Measurements from ENCODE around the gene PODXL2. TPM values are rescaled to one million over a fixed set of nuclear protein-coding genes. Genes with fewer than 3 reads are reported as not detected.

PODXL2 gene
- total RNA-seq, 1 experiment from 2014 or later: 33.6 TPM

- H3K27ac Mint-ChIP-seq: no peak overlapping the region
- TF ChIP-seq ZSCAN18 (CRISPR knock-in tag; IDR thresholded peaks at IDR 0.05): no peak
- ChIA-PET CTCF (interaction anchor here (1.2 kb wide), 1 partner anchor 47 kb away, joined by 3 read pairs; no protein-coding TSS in a partner anchor), POLR2A (no interaction called here)
- DNase-seq (ENCODE audit: low spot score): no peak
- no peaks in the 10 kb centered on the region for H3K4me1 Mint-ChIP-seq
- no peaks in the 10 kb centered on the region for H3K9me3 Mint-ChIP-seq
- no peak overlapping the region for H3K4me3 Mint-ChIP-seq
- H3K27me3 Mint-ChIP-seq (ENCODE audit: low read depth): peaks cover 16% of the 10 kb centered on the region
- ATAC-seq: no peak
- H3K36me3 Mint-ChIP-seq: peaks cover 51% of the 10 kb centered on the region
Observed at GRCh38 chr3:127622031-127622430, 7.0 kb upstream of the PODXL2 start.

GRCh38 chr3:127622772-127623576, 6.0 kb upstream of the PODXL2 start:
- no peak overlapping the region for H3K27ac Mint-ChIP-seq
- H3K27me3 Mint-ChIP-seq (ENCODE audit: low read depth): peaks cover 25% of the 10 kb centered on the region
- ATAC-seq (no peak), DNase-seq (ENCODE audit: low spot score) (no peak)
- H3K4me3 Mint-ChIP-seq: no peak overlapping the region
- CTCF ChIA-PET: no interaction called here
- no peaks in the 10 kb centered on the region for H3K9me3 Mint-ChIP-seq
- TF ChIP-seq FOXK1 (CRISPR knock-in tag; IDR thresholded peaks at IDR 0.05) (no peak), E2F5 (CRISPR knock-in tag; IDR thresholded peaks at IDR 0.05) (no peak), ZNF281 (CRISPR knock-in tag; IDR thresholded peaks at IDR 0.05) (no peak), JUN (CRISPR knock-in tag; IDR thresholded peaks at IDR 0.05) (no peak), IRF1 (CRISPR knock-in tag; IDR thresholded peaks at IDR 0.05) (no peak), ESRRA (CRISPR knock-in tag; IDR thresholded peaks at IDR 0.05; ENCODE audit: borderline replicate concordance) (no peak), EMX1 (CRISPR knock-in tag; IDR thresholded peaks at IDR 0.05) (no peak)
- POLR2A ChIA-PET: no interaction called here
- H3K36me3 Mint-ChIP-seq: peaks cover 44% of the 10 kb centered on the region
- no peaks in the 10 kb centered on the region for H3K4me1 Mint-ChIP-seq

- H3K9me3 Mint-ChIP-seq: 0 out of 2 replicates have a peak, but pooled peaks cover 4% of the 10 kb centered on the region
- no peak for TF ChIP-seq EMX1 (CRISPR knock-in tag; IDR thresholded peaks at IDR 0.05)
- no peak for TF ChIP-seq ZNF532 (CRISPR knock-in tag; IDR thresholded peaks at IDR 0.05; ENCODE audit: borderline replicate concordance)
- TF ChIP-seq HMGXB4 (CRISPR knock-in tag; IDR thresholded peaks at IDR 0.05): no peak
- no peak for TF ChIP-seq ZNF416 (CRISPR knock-in tag; IDR thresholded peaks at IDR 0.05)
- TF ChIP-seq ZNF512 (CRISPR knock-in tag; IDR thresholded peaks at IDR 0.05; ENCODE audit: borderline replicate concordance): no peak
- TF ChIP-seq IRF2 (CRISPR knock-in tag; IDR thresholded peaks at IDR 0.05; ENCODE audit: borderline replicate concordance, low read depth): no peak
- TF ChIP-seq RELA (CRISPR knock-in tag; IDR thresholded peaks at IDR 0.05; ENCODE audit: borderline replicate concordance): no peak
- TF ChIP-seq FOXJ3 (CRISPR knock-in tag; IDR thresholded peaks at IDR 0.05; ENCODE audit: borderline replicate concordance): no peak
- TF ChIP-seq TP53 (CRISPR knock-in tag; IDR thresholded peaks at IDR 0.05): no peak
- no peak for TF ChIP-seq ETV6 (CRISPR knock-in tag; IDR thresholded peaks at IDR 0.05)
Observed at GRCh38 chr3:127624063-127624462, 4.9 kb upstream of the PODXL2 start.

More at GRCh38 chr3:127624063-127624462, 4.9 kb upstream of the PODXL2 start:
- no peak overlapping the region for H3K4me3 Mint-ChIP-seq
- peak overlapping the region; percentile 74; the same call in 1 of the 2 replicates for H3K27ac Mint-ChIP-seq
- H3K27me3 Mint-ChIP-seq (ENCODE audit: low read depth): peaks cover 34% of the 10 kb centered on the region
- ATAC-seq: no peak
- ChIA-PET CTCF (no interaction called here), POLR2A (no interaction called here)
- DNase-seq (ENCODE audit: low spot score): no peak
- peaks cover 33% of the 10 kb centered on the region for H3K36me3 Mint-ChIP-seq
- no peaks in the 10 kb centered on the region for H3K4me1 Mint-ChIP-seq
